GM19193 (cell line): Measurements from ENCODE around the gene XKR8.

Experiments used
- POLR2A ChIP-seq: IDR thresholded peaks from 4 replicates; pipeline ENCODE4 v1.6.1; 2011; ENCODE audit not compliant: insufficient read depth, insufficient read length; ENCODE audit errors: extremely low read depth

The XKR8 gene

DNA sequence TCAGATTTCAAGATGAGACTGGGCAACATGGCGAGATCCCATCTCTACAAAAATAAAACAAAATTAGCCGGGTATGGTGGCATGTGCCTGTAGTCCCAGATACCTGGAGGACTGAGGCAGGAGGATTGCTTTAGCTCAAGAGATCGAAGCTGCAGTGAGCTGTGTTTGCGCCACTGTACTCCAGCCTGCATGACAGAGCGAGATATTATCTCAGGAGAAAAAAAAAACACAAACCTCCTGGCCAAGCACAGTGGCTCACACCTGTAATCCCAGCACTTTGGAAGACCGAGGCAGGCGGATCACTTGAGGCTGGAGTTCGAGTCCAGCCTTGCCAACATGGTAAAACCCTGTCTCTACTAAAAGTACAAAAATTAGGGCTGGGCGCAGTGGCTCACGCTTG is 42.8 kb downstream of the XKR8 start:
- TF ChIP-seq POLR2A, result no peak

DNA sequence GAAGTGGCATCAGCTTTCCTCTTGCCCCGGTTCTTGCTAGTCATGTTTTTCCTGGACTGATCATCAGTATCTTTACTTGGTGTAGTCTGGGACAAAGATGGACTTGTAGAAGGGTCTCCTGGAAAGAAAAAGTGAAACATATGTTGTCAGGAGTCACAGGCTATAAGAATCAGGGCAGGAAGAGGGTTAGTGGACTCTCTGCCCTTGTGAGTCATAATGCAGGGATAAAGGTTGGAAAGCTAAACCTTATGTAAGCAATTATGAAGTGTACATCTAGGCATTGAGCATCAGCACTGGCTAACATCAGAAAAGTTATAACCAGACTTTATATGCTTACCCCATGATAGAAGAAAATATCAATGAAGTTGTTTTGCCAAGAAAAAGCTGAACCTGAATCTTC is 51.2 kb downstream of the XKR8 start:
- TF ChIP-seq POLR2A, result no peak
